Epithelial cell of esophagus (primary cell): ENCODE data around the gene MED29.

Source experiments
- DNase-seq: peaks from one replicate; pipeline ENCODE4 v3.0.0; 2010; ENCODE audit warnings: low read depth
- H3K4me3 ChIP-seq: 2 replicates; pipeline ENCODE4 v1.5.1; 2011; ENCODE audit warnings: mild to moderate bottlenecking, low read length, control low read depth
- CTCF ChIP-seq: IDR thresholded peaks from 2 replicates; pipeline ENCODE4 v1.5.1; 2011; ENCODE audit warnings: low read depth, mild to moderate bottlenecking, low read length, control low read depth, inconsistent platforms; ENCODE audit not compliant: insufficient read depth; ENCODE audit errors: missing control alignments

MED29 gene

GRCh38 chr19:39417463-39418181, 26.4 kb downstream of the MED29 start:
- no peak for DNase-seq
- no peak for TF ChIP-seq CTCF
- H3K4me3 ChIP-seq, result no peak overlapping the region

- DNase-seq, result no peak
- H3K4me3 ChIP-seq, result no peak overlapping the region
- TF ChIP-seq CTCF, result no peak
Observed at GRCh38 chr19:39419003-39419402, 27.8 kb downstream of the MED29 start.

GRCh38 chr19:39420769-39421168, 29.6 kb downstream of the MED29 start:
- TF ChIP-seq CTCF, result no peak
- DNase-seq, result no peak
- no peak overlapping the region for H3K4me3 ChIP-seq

- no peak for DNase-seq
- no peak overlapping the region for H3K4me3 ChIP-seq
- TF ChIP-seq CTCF, result no peak
Observed at GRCh38 chr19:39422020-39422419, 30.8 kb downstream of the MED29 start.

- no peak for TF ChIP-seq CTCF
- no peak overlapping the region for H3K4me3 ChIP-seq
- DNase-seq, result no peak
Observed at GRCh38 chr19:39423258-39424086, 32.3 kb downstream of the MED29 start.

- no peak overlapping the region for H3K4me3 ChIP-seq
Observed at GRCh38 chr19:39424934-39425333, 33.8 kb downstream of the MED29 start.

More at GRCh38 chr19:39424934-39425333, 33.8 kb downstream of the MED29 start:
- DNase-seq, result no peak
- no peak for TF ChIP-seq CTCF
